IPS-NIHi11 (cell line): ENCODE results near the gene RTN1.

Experiments used
- DNase-seq: peaks from one replicate; pipeline ENCODE4 v3.0.0; 2012; ENCODE audit warnings: mixed read lengths, low spot score

Gene RTN1

DNA sequence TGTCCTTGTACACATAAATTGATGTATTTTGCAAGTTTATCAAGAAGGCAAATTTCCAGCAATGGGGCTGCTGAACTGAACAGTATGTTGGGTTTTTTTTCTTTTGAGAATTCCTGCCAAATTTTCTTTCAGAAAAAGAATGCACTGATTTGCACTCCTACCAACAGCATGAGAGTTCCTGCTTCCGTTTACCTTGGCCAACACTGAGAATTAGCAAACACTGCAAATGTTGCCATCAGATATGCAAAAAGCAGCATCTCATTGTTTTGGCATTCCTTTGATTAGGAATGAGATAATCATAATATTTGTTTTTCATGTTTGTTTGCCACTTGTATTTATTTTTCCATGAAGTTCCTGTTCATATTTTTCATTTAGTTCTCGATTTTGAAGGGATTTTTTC lies 82.4 kb downstream of the RTN1 start:
- no peak for DNase-seq

DNA sequence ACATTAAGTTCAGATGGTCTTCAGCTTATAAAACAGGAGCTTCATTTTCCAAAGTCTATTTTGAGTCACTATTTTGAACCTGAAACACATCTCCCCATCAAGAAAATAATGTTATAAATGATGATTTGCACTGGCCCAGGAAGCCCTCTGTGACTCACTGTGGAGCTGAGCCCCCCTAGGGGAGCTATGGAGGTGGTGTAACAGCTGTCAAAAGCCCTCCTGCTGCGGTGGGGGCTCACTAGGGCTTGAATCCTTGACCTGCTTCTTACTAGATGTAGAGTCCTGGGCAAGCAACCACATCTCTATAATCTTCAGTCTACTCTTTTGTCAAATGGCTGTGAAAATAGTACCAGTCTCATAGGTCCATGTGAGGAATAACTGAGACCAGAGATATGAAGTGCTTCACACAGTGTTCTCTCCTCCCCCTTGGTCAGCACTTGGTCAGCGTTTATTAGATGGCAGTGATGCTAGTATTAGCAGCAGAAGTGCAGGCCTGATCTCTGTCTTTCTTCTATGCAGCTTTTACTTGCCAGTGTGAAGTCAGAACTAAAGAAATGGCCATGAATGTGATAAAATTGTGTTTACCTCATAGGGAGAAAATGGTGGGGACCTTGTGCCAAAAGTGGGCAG lies 83.4 kb downstream of the RTN1 start:
- DNase-seq, result no peak

DNA sequence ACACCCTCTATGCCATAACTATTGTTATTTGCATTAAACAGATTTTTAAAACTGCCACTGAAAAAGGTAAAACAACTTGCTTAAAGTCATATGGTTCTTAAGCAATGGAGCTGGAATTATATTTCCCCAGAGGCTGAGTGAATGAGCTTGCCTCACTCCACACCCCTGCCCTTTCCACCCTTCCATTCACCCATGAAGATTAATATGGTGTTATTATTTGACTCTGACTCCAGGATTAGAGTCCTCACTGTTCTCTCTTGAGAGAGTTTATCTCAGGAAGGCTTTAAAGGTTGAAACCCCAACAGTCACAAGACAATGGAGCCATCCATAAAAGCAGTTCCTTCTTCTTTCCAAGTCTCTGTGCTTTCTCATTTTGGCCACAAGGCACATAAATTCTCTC lies 84.9 kb downstream of the RTN1 start:
- no peak for DNase-seq

DNA sequence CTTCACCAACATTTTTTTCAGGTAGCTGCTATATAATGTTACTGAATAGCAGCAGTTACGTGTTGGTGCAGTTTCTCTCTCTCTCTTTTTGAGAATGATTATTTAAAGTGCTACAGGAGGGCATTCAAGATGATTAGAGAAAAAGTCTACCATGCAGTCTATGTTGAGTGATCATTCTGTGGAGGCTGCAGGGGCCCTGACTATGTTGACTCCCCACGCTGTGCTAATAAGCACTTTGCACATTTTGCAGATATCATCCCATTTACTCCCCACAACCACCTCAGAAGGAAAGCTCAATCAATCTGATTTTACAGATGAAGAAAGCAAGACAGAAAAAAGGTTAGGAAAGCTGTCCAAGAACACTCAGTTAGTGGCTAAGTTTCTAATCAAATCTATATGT lies 87.8 kb downstream of the RTN1 start:
- DNase-seq, result no peak

DNA sequence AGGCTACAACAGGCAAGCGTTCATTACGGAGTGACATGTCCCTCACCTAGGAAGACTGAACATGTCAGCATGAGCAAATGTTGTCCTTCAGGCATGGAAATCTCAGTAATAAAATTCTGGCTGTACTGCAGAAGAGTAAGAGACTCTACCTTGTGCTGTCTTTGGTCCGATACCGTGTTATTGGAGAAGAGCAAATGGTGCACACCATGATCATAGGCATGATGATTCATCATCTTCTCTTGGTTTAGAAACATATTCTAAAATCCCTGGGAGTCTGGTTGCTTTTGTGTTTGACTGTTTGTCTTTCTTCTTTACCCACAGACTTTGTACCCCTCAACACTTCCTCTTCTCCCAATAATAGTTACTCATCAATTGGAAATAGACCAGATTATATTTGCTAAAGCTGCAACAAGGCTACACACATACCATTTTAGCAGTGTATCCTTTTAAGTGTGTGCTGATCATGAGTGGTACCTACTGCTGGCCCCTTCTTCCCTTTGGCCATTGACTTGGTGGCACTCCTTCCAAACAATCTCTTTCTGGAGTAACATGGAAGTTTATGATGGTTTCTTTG lies 93.5 kb downstream of the RTN1 start:
- DNase-seq, result no peak

DNA sequence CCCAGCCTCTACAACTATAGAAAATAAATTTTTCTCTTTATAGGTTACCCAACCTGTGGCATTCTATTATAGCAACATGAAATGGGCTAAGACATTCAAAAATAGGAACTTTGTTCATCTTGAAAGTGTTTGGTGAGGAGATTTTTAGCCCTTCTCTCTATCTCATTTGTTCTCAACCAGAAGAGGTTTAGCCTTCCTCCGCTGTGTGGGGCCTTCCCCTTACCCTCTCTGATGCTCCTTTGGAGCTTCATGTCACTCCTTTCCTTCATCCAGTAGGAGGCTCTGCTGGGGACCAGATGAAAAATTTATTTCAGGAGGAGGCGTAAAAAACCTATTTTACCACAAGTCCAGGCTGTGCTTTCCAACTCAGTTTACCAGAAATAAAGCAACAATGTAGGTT lies 94.1 kb downstream of the RTN1 start:
- DNase-seq, result no peak

DNA sequence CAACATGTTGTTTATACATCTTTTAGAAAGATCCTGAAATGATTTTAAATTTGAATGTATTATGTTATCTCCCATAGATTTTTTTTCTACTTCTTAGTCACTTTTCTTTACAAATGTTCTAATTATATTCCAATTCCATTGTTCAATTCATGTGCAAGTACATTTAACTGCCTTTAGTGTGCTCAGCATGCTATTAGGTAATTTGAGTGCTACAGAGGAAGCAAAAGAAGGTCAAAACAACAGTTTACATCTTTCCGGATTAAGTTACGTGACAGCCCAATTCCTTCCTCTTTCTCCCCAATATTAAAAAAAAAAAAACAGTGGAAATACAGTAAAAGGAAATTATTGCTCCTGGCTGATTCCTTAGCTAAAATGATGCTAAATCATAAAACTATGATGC lies 98.3 kb downstream of the RTN1 start:
- no peak for DNase-seq

DNA sequence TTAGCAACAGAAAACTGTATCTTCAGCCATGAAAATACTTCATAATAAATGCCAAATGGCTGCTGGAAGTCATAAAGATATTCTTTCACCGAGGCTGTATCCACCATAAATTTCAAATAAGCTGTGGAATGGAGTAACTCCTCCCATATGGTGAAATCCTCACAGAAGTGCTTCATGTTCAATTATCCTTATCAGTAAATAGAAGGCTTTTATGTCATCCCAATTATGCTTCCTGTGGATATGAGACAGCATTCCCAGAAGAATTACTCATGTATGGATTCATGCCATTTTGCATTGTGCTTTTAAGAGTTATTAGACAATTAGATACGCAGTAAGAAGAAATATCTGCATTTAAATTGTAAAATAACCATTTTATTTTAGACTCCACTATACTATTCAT lies 99.0 kb downstream of the RTN1 start:
- DNase-seq, result no peak

DNA sequence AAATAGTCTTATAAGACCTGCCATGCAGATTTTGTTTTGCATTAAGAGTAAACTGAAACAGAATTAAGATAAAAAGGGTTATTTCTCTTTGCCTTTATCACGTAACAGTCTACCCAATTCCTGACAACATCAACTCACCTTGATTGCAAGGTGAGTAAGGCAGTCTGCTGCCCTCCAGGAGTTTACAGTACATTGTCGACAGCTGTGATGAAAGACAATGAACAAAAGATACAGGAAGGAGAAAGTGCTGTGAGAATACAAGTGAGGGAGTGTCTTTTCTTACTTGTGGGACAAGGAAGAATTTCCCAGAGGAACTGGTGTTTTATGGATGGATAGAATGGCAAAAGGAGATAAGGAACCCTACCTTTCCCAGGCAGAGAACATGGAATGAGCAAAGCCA lies 101.0 kb downstream of the RTN1 start:
- DNase-seq, result no peak

DNA sequence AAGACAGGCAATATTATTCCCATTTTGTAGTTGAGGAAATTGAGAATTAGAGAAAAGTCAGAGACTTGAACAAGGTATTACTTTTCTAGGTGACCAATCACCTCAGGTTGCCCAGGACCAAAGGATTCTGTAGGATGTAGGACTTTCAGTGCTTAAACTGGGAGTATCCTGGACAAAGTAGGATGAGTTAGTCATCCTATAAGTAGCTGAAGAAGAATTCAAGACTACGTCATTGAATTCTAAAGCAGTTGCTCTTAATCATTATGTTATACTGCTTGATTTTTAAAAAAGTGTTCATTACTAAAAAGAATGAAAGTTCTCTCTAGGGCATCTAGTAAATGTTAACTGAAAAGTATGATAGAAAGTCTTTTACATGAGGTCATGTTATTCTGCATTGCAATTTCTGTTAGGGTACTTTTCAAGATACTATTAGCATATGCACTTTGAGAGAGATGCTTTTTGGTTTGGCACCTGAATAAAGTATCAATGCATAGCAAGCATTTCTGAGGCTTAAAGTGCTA lies 101.7 kb downstream of the RTN1 start:
- DNase-seq, result no peak

DNA sequence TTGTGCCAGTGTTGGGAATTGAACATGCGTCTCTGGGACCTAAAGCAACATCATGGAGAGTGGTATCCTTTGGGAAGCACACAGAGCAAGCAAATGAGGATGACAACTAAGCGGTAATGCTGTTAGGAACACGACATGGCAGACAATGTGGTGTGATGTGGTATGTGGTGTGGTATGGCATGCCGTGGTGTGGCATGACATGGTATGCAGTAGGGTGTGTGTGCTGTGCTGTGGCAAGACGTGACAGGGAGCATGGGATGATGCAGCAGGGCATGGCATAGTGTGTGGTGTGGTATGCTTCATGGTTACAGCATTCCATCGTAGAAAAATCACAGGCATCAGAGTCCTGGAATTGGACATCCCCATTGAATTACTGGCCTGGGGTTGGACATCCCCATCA lies 108.7 kb downstream of the RTN1 start:
- DNase-seq, result no peak

DNA sequence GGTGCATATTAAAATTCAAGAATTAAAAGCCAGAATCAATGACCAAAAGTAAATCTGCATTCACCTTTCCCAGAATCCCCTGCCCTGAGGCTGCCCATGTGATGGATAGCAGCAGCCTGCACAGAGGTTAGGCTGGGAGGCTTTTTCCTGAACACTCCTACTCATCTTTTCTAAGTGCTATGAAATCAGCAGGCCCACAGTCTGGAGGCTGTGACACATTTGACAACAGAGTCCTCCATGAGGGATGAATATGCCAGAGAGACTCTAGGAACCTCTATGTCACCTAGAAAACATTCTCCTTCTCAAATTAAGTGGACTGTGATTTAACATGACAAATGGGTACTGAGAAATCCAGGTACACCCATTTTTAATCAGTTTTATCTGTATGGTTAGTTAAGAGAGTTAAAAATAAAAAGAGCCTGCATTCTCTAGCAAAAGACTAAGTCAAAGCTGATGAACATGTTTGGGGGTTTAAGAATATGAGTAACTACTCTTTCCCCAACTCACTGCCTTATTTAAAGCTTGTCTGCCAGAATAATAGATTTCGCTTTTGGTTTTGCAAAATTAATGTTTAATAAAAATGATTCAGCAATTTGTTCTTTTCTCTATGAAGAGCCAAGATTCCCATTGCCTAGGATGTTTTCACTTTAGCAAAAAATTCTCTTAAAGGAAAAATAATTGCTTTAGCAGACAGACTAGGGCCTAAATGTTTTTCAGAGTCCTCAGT lies 115.0 kb downstream of the RTN1 start:
- no peak for DNase-seq

DNA sequence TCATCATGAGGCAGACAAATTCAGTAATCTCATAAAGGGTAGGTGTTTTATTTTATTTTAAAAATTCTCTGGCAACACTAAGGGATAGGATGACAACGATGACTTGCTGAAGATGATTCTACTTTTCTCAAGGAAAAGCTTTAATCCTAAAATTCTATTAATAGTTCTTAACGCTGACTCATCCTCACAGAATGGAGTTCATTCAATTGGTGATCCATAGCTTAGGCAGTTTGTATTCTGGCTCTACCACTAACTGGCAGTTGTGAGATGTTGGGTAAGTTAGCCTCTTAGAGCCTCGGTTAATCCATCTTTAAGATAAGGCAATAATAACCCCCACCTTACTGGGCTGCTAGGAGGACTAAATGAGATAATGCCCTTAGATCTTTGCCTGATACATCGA lies 116.3 kb downstream of the RTN1 start:
- no peak for DNase-seq

DNA sequence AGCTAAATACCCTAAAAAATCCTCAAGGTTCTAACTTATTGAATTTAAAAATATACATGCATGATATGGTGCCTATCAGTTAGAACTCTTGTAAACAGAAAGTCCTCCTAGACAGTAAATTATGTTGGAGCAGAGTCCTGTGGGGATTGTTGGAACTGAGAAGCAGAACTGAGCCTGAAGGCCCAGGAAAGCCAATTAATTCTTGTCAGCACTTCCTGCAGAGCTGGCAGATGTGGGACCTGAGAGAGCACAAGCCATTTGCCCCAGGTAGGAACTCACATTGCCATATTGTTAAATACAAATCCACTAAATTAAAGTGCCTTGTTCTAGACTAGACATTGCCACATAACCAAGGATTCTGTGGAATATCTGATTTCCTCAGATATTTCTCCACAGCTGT lies 117.1 kb downstream of the RTN1 start:
- no peak for DNase-seq

DNA sequence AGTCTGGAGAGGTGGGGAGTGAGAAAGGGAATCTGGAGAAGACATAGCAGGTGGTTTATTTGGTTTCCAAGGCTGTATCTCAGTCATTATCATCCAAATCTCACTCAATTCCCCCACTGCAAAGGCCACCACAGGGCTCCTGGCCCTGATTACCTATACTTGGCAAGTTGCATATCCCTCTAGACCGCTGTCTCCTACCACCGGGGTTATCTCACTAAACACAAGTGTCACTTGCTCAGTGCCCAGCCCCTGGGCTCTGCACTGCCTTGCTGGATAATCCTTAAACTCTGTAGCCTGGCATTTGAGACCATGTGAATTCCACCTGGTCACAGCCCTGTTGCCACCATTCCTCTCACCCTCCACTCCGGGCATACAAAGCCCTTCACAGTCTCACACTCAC lies 119.0 kb downstream of the RTN1 start:
- no peak for DNase-seq

DNA sequence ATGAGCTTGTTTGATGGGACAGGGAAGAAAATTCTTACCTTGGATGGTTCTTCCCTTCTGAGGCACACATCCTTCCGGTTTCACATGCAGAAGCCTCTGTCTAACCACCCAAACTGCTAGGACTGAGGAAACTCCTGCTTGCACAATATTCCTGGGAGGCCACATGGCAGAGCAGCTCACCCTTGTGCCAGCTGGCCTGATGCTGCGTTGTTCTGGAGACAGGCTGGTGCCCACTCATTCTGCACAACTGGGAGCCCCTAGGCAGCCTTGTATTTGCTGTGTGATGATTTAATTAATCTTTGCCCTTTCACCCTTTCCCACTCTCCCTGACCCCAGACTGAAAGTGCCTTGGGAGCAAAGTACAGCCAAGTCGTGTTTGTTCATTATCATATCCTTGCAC lies 130.8 kb downstream of the RTN1 start:
- DNase-seq, result no peak

DNA sequence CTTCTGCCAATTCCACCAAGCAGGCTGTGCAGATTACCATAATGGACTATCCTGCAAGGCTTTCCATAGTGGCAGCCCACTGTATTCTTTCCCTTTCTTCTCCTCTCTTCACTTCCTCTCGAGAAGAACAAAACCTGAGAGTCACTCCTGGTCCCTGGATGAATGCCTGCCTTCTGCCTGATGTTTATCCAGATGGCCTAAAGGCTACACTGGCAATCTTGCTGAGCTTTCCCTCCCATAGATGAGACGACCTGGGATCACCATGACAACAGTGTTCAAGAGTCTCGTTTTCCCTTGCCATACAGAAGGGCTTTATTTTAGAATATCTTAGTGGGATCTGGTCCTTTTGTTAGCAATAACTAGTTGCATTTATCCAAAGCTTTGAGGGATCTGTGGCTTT lies 142.3 kb downstream of the RTN1 start:
- no peak for DNase-seq

DNA sequence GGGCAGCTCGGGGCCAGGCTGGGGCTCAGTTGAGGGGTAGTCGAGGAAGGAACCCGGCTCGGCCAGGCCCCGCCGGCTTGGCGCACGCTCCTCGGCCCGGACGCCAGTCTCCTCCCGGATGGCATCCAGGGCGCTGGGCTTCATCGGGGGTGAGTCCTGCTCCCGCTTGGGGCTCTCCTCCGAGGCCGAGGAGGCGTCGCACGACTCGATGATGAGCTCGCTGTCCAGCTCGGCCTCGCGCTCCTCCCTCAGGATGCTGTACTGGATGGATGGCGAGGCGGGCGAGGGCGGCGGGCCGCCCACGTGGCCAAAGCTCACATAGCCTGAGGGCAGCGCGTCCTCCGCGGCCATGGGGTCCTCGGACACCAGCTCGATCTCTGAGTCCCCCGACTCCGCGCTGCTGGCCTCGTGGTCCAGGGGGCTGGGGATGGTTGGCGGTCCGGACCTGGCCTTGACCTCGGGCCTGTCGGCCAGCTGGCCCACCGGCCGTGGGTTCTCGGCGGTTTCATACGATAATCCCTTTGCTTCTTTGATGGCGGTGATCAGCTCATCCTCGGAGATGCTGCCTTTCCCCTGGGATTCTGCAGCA lies 143.4 kb downstream of the RTN1 start:
- no peak for DNase-seq

DNA sequence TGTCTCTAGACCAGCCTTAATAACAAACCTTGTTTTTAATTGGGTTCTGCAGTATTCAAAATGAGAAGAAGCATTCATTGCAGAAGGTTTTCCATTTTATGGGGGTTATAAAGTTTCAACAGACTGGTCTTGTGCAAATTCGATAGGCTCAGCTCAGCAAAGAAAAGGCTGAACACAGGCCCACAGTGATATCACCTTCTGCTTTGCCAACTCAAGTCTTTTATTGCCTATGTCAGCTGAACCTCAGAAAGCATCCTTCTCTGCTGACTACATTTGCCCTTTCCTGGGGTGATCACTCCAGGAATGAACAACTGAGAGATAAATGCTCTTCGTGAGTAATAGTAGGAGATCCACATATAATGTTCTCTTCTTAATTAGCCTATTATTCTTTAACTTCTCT lies 159.5 kb downstream of the RTN1 start:
- no peak for DNase-seq

DNA sequence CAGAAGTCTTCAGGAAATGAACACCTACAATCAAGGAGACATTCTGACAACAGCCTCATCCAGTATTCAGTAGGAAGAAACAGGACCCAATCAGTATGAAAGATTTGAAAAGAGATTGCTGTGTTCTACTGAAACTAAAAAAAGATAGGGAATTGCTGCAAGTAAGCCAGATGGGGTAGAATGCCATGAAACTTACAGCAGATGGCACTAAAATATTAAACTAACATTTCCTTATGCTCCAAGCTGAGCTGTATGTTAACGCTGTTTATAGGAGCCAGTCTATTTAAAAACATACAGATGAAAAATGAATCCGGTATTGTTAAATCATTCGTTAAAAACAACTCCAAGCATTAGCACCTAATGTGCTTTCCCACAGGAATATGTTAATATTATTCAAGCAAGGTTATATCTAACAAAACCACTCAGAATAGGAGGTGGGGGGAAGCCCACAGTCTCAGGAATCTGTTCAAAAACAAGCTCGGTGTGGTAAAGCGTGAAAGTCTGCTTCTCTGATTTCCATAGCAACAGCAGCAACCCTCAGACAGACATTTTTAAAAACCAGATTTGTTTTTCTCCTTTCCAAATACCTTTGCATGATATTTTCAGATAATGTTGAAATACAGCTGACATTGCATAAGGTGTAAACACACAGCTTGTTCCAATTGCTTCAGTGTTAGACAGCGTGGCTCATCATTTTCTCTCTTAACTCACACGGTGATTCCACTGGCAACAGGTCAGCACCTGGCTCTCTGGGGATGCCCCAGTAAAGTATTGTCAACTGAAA lies 162.6 kb downstream of the RTN1 start:
- no peak for DNase-seq

DNA sequence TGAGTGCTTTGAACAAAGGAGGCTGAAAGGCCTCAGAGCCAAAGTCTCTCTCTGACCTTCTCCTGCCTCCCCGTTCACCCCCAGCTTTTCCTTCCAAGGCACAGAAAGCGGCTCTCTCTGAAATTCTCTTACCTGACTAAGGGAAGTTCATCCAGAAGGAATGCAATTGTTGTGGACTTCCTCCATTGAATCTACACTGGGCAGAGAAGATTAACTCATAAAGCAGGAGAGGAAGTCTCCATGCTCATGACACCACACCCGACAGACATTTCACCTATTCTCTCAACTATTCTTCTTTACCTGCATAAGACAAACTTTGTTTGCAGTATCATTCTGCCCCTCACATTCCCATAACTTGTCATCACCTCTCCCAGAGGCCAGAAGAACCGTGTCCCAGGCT lies 164.7 kb downstream of the RTN1 start:
- no peak for DNase-seq

DNA sequence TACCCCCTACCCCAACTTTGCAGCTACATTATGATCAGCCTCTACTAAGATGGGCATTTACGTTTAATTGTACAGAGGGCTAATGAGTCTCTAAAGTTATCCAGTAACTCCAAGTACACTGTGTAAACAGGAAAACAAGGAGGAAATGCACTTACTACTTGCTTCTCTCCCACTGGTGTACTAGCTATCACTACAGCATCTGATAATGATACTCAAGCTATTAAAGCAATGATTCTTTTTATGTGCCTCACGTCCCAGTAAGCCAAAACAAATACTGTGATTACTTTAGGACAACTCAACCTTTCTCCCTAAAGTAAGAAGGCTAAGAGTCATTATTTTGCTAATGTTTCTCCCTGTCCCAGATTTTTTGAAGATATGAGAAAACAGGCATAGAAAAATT lies 165.3 kb downstream of the RTN1 start:
- DNase-seq, result no peak
